ENCODE measurements around the gene C11orf54.

C11orf54 gene

DNA sequence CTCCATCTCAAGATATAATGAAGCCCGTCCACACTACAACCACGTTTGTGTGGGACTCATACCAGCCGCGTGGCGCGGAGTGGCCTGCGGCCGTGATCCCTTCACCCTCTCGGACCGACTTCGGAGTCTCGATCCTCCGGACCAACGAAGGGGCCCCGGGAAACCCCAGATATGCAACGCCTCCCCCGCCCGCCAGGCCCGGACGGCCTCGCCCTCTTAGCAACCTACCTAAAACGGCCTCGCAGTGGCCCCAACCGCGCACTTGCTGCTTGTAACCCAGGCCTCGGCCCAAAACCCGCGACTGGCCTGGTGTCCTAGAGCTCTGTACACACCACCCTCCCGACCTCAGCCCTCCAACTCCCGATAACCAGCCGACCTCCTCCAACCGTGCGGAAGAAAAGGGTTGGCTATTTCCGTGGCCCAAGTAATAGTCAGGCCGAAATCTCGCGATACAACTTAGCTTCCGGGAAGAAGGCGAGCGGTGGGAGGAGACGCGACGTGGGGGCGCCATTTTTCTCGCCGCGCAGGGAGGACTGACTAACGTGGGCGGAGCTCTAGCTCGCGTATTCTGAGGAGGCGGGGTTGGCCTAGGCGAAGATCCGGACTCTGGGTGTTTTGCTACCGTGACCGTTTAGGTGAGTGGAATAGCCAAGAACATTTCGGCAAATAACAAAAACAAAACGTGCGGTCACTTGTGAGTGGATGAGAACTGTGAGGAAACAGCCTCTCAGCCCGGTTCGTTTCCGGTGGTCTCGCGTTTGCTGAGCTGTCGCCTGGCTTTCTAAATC lies at the start of gene C11orf54, which contains the start of gene TAF1D:
Gene C11orf54, plus strand, starts transcription at position 579 of the 788 bp plus-strand sequence. CDS start 5,722 bp downstream, outside the sequence.
Gene TAF1D, minus strand, starts transcription at position 402 of the 788 bp plus-strand sequence. CDS start 2,191 bp downstream, outside the sequence.
- peak; percentile 89 to 92 for DNase-seq (ENCODE audit: low read depth in 1 of 2, low spot score in 1 of 2)

DNA sequence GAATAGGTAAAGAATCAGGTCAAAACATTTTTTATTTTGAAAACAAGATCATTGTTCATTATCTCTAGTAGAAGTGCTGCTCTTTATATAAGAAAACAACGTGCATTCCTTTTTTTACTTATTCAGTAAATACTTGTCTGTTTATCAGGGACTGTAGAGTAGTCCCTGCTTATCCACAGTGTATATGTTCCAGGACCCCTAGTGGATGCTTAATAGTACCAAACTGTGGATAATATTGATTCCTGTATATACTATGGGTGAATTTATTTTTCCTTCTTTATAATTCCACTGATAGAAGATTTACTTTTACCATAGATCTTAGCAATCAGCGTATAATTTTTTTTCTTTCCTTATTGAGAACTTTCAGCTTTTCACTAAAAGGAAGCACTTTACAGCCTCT lies 47.4 kb upstream of the C11orf54 start:
- no peak for DNase-seq (ENCODE audit: low read depth in 1 of 2, low spot score in 1 of 2)

DNA sequence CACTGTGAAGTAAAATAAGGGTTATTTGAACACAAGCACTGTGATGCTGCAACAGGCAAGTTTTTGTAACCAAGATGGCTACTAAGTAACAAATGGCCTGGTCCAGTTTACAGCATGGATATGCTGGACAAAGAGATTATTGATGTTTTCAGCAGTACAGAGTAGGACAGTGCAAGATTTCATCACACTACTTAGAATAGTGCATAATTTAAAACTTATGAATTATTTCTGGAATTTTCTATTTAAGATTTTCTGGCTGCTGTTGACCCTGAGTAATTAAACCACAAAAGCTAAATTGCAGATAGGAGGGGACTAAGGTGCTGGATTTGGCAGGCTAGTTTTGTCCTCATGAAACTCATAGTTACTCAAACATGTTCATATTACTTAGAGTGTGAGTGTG lies 46.9 kb upstream of the C11orf54 start:
- DNase-seq (ENCODE audit: low read depth in 1 of 2, low spot score in 1 of 2) = no peak

DNA sequence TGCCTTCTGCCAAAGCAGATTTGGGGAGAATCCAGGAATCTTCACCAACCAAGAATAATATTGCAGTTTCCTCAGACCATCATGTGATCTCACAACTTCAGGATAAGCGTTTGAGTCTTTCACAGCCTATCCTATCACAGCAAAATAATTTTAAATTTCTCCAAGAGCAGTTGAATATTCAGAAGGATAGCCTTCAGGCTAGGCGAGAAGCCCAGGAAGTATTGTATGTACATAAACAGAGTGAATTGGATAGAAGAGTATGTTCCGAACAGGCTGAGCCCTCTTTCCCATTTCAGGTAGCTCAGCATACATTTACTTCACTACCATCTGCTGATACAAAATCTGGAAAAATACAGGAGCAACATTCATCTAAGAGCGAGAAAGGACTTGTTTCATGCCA lies 43.9 kb upstream of the C11orf54 start:
- DNase-seq (ENCODE audit: low read depth in 1 of 2, low spot score in 1 of 2) = no peak

DNA sequence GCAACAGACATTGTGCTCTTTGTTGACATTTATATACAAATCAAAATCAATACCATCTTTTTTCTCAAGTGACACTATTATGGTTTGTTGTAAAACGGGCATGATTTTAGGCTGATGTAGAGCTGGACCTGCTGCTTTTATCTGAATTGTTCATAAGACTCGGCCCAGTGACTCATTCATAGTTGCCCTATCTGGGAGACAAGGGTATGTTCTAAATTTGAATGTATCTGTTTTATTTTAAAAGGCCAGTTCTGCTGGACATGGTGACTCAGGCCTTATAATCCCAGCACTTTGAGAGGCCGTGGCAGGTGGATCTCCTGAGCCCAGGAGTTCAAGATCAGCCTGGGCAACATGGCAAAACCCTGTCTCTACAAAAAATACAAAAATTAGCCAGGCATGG lies 40.6 kb upstream of the C11orf54 start:
- no peak for DNase-seq (ENCODE audit: low read depth in 1 of 2, low spot score in 1 of 2)

DNA sequence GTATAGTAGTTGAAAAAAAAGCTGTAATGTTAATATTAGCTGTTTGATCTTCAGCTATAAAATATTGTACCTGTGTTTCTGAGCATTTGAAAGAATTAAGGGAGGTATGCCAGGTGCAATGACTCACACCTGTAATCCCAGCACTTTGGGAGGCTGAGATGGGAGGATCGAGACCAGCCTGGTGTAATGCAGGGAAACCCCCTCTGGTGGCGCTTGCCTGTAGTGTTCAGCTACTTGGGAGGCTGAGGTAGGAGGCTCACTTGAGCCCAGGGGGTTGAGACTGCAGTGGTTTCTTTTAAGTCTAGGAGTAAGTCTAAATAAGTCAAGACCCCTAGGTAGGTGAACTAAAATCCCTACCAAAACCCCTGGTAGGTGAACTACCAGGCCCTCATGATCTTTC lies 37.2 kb upstream of the C11orf54 start:
- DNase-seq (ENCODE audit: low read depth in 1 of 2, low spot score in 1 of 2) = no peak

DNA sequence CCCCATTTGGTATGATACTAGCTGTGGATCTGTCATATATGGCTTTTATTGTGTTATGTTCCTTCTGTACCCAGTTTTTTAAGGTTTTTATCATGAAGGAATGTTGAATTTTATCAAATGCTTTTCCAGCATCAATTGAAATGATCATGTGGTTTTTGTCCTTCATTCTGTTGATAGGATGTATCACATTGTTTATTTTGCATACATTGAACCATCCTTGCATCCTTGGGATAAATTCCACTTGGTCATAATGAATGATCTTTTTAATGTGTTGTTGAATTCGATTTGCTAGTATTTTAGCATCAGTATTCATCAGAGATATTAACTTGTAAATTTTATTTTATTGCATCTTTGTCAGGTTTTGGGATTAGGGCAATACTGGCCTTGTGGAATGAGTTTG lies 31.2 kb upstream of the C11orf54 start:
- no peak for DNase-seq (ENCODE audit: low read depth in 1 of 2, low spot score in 1 of 2)

DNA sequence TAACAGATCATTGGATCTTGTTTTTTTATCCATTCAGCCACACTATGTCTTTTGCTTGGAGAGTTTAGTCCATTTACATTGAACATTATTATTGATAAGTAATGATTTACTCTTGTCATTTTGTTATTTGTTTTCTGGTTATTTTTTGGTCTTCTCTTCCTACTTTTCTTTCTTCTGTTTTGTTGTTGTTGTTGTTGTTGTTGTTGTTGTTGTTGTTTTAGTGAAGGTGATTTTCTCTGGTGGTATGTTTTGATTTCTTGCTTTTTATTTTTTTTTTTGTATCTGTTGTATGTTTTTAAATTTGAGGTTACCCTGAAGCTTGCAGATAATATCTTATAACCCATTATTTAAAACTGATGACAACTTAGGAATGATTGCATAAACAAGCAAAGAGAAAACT lies 28.8 kb upstream of the C11orf54 start:
- DNase-seq (ENCODE audit: low read depth in 1 of 2, low spot score in 1 of 2) = no peak

DNA sequence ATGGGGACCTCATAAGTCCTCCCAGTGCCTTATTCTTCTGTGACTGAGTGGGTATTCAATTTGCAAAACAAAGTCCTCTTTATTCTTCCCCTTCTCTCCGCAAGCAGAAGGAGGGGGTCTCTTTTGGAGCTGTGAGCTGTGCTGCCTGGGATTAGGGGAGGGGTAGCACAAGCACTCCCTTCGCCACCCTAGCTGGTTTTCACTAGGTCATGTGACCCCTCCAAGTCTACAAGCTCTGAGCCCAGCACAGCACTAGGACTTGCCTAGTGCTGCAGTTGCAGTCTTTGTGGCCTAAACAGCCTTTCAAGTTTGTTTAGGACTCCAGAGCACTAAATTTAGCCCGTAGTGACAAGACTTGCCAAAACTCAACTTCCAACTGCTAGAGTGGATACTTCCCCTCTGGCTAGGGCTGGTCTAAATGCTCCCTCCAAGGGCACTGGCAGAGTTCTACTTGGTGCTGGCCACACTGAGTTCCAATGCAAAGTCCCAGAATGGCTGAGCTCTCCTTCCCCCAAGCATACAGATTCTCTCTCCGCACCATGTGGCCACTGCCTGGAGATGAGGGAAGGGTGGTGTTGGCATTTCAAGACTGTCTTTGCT lies 25.6 kb upstream of the C11orf54 start:
- DNase-seq (ENCODE audit: low read depth in 1 of 2, low spot score in 1 of 2) = no peak

DNA sequence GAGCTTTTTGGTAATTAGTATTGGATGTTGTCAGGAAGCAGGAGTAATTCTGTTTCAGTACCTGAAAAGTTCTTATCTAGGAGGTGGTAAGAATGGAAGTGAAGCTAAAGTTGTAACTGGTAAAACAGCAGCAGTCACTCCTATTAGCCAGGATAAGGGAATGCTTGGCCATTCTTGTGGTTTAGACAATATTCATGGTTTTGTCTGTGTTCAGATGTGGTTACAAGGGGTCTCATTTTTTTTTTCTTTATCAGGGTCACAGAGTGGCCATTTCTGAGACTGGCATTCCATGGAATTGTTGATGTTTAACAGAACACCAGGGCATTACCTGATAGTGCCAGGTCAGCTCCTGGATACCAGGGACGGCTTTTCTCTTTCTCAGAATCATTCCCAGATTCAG lies 24.0 kb upstream of the C11orf54 start:
- DNase-seq (ENCODE audit: low read depth in 1 of 2, low spot score in 1 of 2) = no peak

DNA sequence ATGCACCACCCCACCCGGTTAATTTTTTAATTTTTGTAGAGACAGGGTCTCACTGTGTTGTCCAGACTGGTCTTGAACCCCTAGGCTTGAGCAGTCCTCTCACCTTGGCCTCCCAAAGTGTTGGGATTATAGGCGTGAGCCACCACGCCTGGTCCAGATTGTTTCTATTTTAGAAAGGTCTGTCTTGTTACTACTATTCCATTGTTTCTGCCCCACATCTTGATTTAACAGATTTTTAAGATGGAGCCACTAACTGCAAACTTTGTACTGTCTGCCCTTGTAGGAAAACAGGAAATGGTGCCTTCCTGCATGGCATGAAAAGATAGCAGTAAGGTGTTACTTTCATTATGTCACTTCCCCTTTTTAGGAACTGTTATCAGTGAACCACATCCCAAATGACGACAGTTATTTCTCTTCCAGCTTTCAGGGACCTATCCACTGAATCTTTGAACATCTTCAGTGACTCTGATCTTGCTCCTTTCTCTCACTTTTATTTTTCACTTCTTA lies 23.4 kb upstream of the C11orf54 start:
- no peak for DNase-seq (ENCODE audit: low read depth in 1 of 2, low spot score in 1 of 2)

DNA sequence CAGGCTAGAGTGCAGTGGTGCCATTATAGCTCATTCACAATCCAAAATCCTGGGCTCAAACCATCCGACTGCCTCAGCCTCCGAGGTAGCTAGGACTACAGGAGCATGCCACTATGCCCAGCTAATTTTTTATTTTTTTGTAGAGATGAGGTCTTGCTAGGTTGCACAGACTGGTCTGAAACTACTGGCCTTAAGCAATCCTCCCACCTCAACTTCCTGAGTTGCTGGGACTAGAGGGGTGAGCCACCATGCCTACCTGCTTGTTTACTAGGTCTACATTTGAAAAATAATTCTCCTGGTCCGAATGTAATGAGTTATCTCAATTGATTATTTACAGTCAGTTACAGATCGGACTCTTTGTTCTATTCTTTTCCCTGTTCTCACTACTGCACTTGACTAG lies 22.2 kb upstream of the C11orf54 start:
- DNase-seq (ENCODE audit: low read depth in 1 of 2, low spot score in 1 of 2) = no peak

DNA sequence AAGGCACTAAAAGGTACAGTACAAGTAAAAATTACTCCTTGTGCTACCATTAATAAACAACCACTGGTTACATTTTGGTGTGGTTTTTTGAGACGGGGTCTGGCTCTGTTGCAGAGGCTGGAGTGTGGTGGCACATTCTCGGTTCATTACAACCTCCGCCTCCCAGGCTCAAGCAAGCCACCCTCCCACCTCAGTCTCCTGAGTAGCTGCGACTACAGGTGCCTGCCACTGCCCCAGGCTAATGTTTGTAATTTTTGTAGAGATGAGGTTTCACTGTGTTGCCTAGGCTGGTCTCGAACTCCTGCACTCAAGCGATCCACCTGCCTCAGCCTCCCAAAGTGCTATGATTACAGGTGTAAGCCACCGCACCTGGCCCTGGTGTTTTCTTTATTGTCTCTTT lies 20.9 kb upstream of the C11orf54 start:
- DNase-seq (ENCODE audit: low read depth in 1 of 2, low spot score in 1 of 2) = no peak

DNA sequence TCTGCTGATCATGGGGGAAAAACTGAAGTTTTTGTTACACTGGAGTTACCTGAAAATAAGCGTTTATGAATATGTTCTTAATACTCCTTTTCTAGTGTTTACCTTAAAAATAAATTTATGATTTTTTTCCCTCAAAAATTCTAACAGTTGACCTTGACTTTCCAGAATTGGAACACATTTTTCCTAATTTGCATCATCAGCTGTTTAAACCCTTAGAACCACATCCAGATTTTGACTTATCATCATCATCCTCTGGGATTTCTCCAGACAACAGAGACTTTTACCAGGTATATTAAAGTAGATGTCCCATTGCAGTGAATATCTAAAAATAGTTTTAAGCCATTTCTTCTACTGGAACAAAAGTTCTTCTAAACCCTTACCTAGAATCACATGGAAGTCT lies 17.4 kb upstream of the C11orf54 start:
- DNase-seq (ENCODE audit: low read depth in 1 of 2, low spot score in 1 of 2) = no peak

DNA sequence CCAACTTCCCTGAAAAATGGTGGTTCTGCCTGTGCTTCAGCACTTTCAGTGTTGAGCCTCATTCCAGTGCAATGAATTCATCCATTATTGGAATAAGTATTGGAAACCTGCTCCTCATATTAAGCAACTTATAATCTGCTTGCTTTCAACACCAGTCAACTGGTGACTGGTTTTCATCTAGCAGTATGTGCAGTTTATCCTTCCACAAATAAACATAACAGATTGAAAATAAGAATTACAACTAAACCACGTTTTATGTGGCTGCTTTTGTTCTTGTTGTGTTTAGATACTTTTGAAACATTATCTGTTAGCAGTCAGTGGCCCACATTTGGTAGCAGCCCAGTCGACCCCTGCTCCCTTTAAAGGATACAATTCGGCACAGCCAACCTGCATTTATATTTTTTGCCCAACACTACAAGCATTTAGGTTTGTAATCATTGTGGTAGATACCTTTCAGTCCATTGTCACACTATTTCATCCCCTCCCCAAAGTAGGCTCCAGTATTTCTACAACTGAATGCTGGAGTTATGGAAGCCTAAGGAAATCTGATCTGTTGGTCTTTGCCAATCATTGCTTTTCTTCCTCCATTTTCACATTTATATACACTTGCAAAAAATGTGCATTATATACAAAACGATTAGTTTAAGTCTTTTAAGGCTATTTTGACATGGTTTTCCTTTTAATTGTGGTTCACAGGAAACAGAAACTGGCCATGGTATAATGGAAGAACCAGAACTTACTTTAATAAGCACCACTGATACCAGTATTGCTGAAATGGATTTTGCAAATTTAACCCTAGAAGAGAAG lies 13.3 kb upstream of the C11orf54 start:
- DNase-seq (ENCODE audit: low read depth in 1 of 2, low spot score in 1 of 2) = no peak

DNA sequence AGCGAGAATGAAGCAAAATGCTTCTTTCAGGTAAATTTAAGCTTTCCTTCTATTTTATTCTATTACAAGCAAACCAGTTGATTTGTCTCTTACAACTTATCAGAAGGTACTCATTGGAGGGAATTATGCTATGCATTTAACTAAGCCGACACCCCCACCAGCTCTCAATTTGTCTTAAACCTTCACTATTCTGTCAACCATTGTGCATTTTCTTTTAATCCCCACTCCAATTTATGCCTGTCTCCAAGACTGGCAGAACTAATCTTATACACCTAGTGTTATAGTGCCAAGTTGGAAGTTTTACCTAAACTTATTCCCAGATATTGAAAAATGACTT lies 12.7 kb upstream of the C11orf54 start:
- no peak for DNase-seq (ENCODE audit: low read depth in 1 of 2, low spot score in 1 of 2)

DNA sequence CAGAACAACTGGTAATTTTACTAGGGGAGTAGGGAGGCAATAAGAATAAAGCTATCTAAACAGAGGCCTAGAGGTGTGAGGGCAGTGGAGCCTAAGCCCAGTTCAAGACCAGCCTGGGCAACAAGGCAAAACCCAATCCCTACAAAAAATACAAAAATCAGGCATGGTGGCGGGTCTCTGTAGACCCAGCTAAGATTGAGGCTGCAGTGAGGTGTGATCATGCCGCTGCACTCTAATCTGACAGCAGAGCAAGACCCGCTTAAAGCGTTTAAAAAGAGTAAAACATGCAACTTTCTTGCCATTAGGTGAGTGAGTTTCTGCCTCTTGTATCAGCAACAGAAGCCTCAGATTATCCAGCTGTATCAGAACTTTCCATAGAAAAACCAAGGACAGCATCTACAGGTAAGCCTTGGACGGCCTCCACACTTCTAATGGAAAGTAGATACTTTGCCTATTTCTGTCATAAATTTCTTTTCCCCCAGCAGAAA lies 12.3 kb upstream of the C11orf54 start:
- DNase-seq (ENCODE audit: low read depth in 1 of 2, low spot score in 1 of 2) = no peak

DNA sequence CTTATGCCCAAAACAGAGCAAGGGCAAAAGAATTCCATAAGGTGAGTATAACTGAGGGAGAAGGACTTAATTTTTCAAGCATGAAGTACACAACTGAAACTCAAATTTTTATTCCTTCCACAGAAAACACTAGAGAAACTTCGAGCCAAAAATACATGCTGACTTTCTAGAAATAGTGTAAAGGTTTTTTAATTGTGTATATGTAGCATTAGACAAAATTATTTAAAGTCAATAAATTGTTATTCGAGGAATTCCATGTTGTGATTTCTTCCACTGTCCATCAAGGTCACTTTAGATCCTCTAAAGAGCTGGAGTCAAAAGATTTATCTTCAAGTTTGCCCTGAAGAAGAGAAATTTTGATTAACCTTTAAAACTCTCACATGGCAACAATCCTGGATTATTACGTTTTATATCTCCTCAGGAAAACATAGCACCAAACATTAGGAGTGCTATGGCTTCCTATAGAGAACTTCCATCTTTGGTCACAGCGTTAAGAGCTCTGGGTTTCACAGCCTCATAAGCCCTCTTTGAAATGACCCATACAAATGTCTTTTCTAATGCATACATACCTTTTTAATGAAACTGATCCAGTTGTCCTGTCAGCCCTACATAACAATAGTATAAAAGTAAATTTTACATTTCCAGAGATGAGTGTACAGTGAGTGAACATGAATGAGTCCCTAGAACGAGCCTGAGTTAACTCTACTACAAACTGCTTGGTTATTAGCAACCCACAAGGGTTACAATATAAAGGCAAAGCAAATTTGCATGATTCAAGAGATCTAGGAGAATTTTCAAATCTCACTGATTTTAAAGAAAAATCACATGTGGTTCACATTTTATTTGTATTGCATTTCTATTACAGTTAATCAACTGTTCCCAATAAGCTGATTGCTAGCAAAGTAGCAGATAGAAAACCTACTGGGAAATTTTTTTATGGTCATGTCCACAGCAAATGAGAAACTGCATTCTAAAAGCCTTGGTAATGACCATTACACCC lies 11.1 kb upstream of the C11orf54 start:
- DNase-seq (ENCODE audit: low read depth in 1 of 2, low spot score in 1 of 2) = no peak

DNA sequence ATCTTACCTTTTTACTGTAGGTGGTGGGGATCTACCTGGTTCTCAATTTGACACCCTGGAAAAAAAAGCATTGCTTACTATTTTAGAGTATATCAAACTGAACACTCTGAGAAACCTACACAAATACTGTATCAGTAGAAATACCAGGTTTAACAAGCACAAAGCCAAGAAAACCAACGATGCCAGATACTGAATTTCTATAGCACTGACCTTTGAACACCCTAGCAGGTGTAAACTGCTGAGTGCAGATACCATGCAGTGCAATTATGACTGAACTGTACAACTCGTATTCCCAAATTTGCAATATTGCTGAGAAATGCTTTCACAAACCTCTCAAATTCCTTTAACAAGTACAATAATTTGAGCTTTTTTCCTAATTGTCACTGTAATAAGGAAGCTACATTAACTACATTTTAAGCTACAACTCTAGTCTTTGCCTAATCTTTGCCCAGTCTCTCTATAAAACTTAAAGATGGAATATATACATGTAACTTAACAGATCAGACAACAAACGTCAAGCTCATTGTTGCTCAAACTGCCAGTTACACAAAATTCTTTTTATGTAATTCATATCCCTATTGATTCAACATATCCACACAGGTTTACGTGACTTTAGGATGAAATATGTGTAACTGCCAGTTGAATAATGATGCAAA lies 9.1 kb upstream of the C11orf54 start:
- DNase-seq (ENCODE audit: low read depth in 1 of 2, low spot score in 1 of 2) = no peak

DNA sequence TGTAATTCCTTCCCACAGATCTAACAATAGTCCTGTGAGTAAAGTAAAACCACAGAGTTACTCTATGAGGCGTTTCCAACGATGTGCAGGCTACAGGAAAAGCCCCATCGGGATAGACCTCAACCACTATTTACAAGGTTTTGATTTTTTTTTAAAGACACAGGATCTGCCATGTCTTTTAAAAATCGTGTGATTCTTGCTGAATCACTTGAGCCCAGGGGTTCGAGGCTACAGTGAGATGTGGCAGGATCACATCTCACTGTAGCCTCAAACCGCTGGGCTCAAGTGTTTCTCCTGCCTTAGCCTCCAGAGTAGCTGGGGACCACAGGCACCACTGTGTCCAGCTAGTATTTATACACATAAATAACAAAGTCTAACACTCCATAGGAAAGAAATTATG lies 8.0 kb upstream of the C11orf54 start:
- no peak for DNase-seq (ENCODE audit: low read depth in 1 of 2, low spot score in 1 of 2)

All from activated T-helper 1 cell treated with anti-CD3 and anti-CD28 coated beads, Interleukin-2, amount 50 U/mL, for 16 hours (primary cell).